GM23248 (cell line): ENCODE data around the gene ID1. TPM values are rescaled to one million over a fixed set of nuclear protein-coding genes. Genes with fewer than 3 reads are reported as not detected.
A peak's percentile ranks its signal among the peaks of the same experiment; 100 is the strongest.
"Not testable (repeated sequence)": the region's sequence is repeated elsewhere in the genome, so short reads cannot be mapped to it uniquely, and the experiment has no call there.

Experiments
- DNase-seq: peaks from one replicate; pipeline ENCODE4 v3.0.0-alpha.2; 2015
- H2AFZ ChIP-seq: fragments of 200-600 bp; sonication (generic); 2 replicates; pipeline ENCODE4 v1.6.1; 2016; ENCODE audit warnings: antibody characterized with exemption
- H3F3A ChIP-seq: fragments of 200-600 bp; sonication (generic); 2 replicates; pipeline ENCODE4 v1.6.1; 2016; ENCODE audit warnings: mild to moderate bottlenecking, antibody characterized with exemption, mixed run types; ENCODE audit not compliant: insufficient read depth
- H3K27ac ChIP-seq: fragments of 200-600 bp; sonication (generic); 2 replicates; pipeline ENCODE4 v1.5.1; 2016; ENCODE audit warnings: mild to moderate bottlenecking
- H3K27me3 ChIP-seq: fragments of 200-600 bp; sonication (generic); replicated peaks from 2 replicates; pipeline ENCODE4 v1.6.1; 2016; ENCODE audit warnings: mild to moderate bottlenecking; ENCODE audit not compliant: insufficient read depth
- H3K36me3 ChIP-seq: fragments of 200-600 bp; sonication (generic); 2 replicates; pipeline ENCODE4 v1.6.1; 2016; ENCODE audit warnings: low read depth, mild to moderate bottlenecking
- H3K4me1 ChIP-seq: fragments of 200-600 bp; sonication (generic); 2 replicates; pipeline ENCODE4 v1.6.1; 2016; ENCODE audit warnings: mild to moderate bottlenecking; ENCODE audit not compliant: insufficient read depth
- H3K4me2 ChIP-seq: fragments of 200-600 bp; sonication (generic); one replicate; pipeline ENCODE4 v1.6.1; 2016; ENCODE audit warnings: mild to moderate bottlenecking; ENCODE audit not compliant: unreplicated experiment
- H3K4me3 ChIP-seq: fragments of 200-600 bp; sonication (generic); 2 replicates; pipeline ENCODE4 v1.5.1; 2016; ENCODE audit warnings: mild to moderate bottlenecking
- H3K79me2 ChIP-seq: fragments of 200-600 bp; sonication (generic); 2 replicates; pipeline ENCODE4 v1.6.1; 2016; ENCODE audit warnings: mild to moderate bottlenecking; ENCODE audit not compliant: insufficient read depth
- H3K9ac ChIP-seq: fragments of 200-600 bp; sonication (generic); 2 replicates; pipeline ENCODE4 v1.6.1; 2016; ENCODE audit warnings: mild to moderate bottlenecking
- H3K9me2 ChIP-seq: fragments of 200-600 bp; sonication (generic); 2 replicates; pipeline ENCODE4 v1.6.1; 2016; ENCODE audit warnings: mixed run types, mild to moderate bottlenecking, moderate library complexity; ENCODE audit not compliant: insufficient read depth
- H3K9me3 ChIP-seq: fragments of 200-600 bp; sonication (generic); one replicate; pipeline ENCODE4 v1.6.1; 2017; ENCODE audit warnings: low read depth
- H4K20me1 ChIP-seq: fragments of 200-600 bp; sonication (generic); 2 replicates; pipeline ENCODE4 v1.6.0; 2016; ENCODE audit not compliant: insufficient read depth
- EZH2 ChIP-seq: fragments of 200-600 bp; sonication (generic); IDR thresholded peaks from 2 replicates; pipeline ENCODE4 v1.6.1; 2018; ENCODE audit warnings: antibody characterized with exemption, mild to moderate bottlenecking; ENCODE audit not compliant: insufficient read depth, poor library complexity, severe bottlenecking
- EZH2phosphoT487 ChIP-seq: fragments of 200-600 bp; sonication (generic); IDR thresholded peaks from 2 replicates; pipeline ENCODE4 v1.6.1; 2018; ENCODE audit warnings: antibody characterized with exemption, moderate library complexity, mild to moderate bottlenecking, low read depth; ENCODE audit not compliant: insufficient read depth
- WGBS, 2 experiments: methylation state at CpG; one replicate each; pipeline ENCODE4 v1.1.6; 2015 to 2017; ENCODE audit warnings: low lambda C conversion rate in 2 of 2, low coverage in 1 of 2; ENCODE audit errors: missing lambda C conversion rate in 2 of 2; 5-methylcytosine and 5-hydroxymethylcytosine counted together
- in situ Hi-C: fragments of 300-500 bp; cut with MboI; formaldehyde crosslinking; loops from 2 replicates; pipeline ENCODE4 v1.15.0; 2020
- polyA plus RNA-seq: library from polyadenylated mRNA; unstranded; fragments of >200 nt; fragmentation: Nextera tagmentation; extraction: Ambion mirVana; gene quantifications from 2 replicates; pipeline ENCODE4 v1.2.1, GENCODE V29; 2016
- total RNA-seq: library from RNA; depleted of rRNA; stranded (reverse); fragments of >200 nt; shearing (Covaris generic); gene quantifications from 2 replicates; pipeline ENCODE4 v1.2.3, GENCODE V29; 2014

The ID1 gene
- total and polyA plus RNA-seq, 2 experiments from 2014 or later: 248 to 780 TPM

GRCh38 chr20:31572042-31572700 lies 32.9 kb upstream of the ID1 start:
- WGBS, 2 experiments: 41 to 43% methylated on average over 17 of the region's 17 CpGs
- no peak for TF ChIP-seq EZH2phosphoT487
- no peak for TF ChIP-seq EZH2
- Histone ChIP-seq H3K27me3 (no peaks in the 10 kb centered on the region), H3K9me2 (no peaks in the 10 kb centered on the region), H3K9ac (peak overlapping the region; percentile 93), H2AFZ (no peak overlapping the region), H3K4me1 (peaks cover 56% of the 10 kb centered on the region), H3K36me3 (no peaks in the 10 kb centered on the region), H4K20me1 (no peaks in the 10 kb centered on the region), H3F3A (peaks cover 54% of the 10 kb centered on the region), H3K79me2 (no peaks in the 10 kb centered on the region), H3K4me3 (no peak overlapping the region), H3K4me2 (peak overlapping the region; percentile 6), H3K27ac (peak overlapping the region; percentile 99), H3K9me3 (no peaks in the 10 kb centered on the region)
- in situ Hi-C loops: no loop called here
- no peak for DNase-seq

GRCh38 chr20:31572701-31573554 lies 32.2 kb upstream of the ID1 start:
- no peaks in the 10 kb centered on the region for H3K36me3 ChIP-seq
- H3K9me3 ChIP-seq: no peaks in the 10 kb centered on the region
- peak; percentile 99 for DNase-seq
- no peaks in the 10 kb centered on the region for H3K9me2 ChIP-seq
- H3K9ac ChIP-seq: peak overlapping the region; percentile 93
- H3K4me1 ChIP-seq: peaks cover 56% of the 10 kb centered on the region
- peak overlapping the region; percentile 99 for H3K27ac ChIP-seq
- peaks cover 46% of the 10 kb centered on the region for H3F3A ChIP-seq
- peak overlapping the region; percentile 76 for H3K4me3 ChIP-seq
- no peaks in the 10 kb centered on the region for H3K79me2 ChIP-seq
- no peaks in the 10 kb centered on the region for H4K20me1 ChIP-seq
- in situ Hi-C loops: no loop called here
- H3K27me3 ChIP-seq: no peaks in the 10 kb centered on the region
- WGBS, 2 experiments: 1% methylated on average over 28 to 61 of the region's 63 CpGs
- no peak for TF ChIP-seq EZH2phosphoT487
- no peak for TF ChIP-seq EZH2
- no peak overlapping the region for H2AFZ ChIP-seq
- peak overlapping the region; percentile 88 for H3K4me2 ChIP-seq

DNA sequence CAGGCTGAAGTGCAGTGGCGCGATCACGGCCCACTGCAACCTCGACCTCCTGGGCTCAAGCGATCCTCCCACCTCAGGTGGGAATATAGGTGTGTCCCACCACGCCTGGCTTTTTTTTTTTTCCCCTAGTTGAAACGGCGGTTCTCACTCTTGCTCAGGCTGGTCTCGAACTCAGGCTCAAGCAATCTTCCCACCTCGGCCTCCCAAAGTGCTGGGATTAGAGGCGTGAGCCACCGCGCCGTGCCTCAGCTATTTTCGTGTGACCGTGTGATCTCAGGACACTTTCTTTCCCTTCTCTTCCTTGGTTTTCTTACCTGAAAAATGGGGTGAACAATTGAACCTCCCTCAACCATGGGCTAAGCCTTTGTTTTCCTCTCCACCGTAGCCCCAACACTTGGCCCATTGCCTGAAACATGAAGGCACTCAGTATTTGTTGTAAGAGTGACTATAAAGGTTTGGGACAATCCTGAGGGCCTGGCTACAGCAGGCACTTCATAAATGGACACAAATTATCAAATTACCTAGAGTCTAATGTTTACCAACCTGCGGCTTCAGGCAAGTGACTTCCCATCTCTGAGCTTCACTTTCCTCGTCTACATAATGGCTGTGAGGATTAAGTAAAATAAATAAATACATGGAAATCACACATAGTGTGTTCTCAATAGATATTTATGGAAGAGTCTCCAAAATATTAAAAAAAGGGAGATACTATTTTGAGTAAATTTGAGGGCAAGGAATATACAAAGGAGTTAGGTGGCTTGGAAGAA lies 31.4 kb upstream of the ID1 start:
- DNase-seq: peak; percentile 34
- Histone ChIP-seq H3K9me2 (no peaks in the 10 kb centered on the region), H3K4me1 (peaks cover 50% of the 10 kb centered on the region), H3K36me3 (no peaks in the 10 kb centered on the region), H3K79me2 (no peaks in the 10 kb centered on the region), H4K20me1 (no peaks in the 10 kb centered on the region), H3K9me3 (no peaks in the 10 kb centered on the region), H3K9ac (peak overlapping the region; percentile 93), H3K4me2 (peak overlapping the region; percentile 88), H3K27ac (peak overlapping the region; percentile 99), H3F3A (peaks cover 38% of the 10 kb centered on the region), H3K4me3 (peak overlapping the region; percentile 76), H2AFZ (no peak overlapping the region), H3K27me3 (no peaks in the 10 kb centered on the region)
- TF ChIP-seq EZH2 (no peak), EZH2phosphoT487 (no peak)
- in situ Hi-C loops: no loop called here
- WGBS, 2 experiments: 29% methylated on average over 19 of the region's 19 CpGs

GRCh38 chr20:31574986-31575385 lies 30.1 kb upstream of the ID1 start:
- WGBS, 2 experiments: 84% methylated on average over 10 of the region's 10 CpGs
- H3K9me3 ChIP-seq, in situ Hi-C loops: not testable (repeated sequence)

More at GRCh38 chr20:31574986-31575385, 30.1 kb upstream of the ID1 start:
- not testable (repeated sequence) for H3K9ac ChIP-seq, H3K36me3 ChIP-seq, H3K27me3 ChIP-seq, H3K4me3 ChIP-seq, H3K27ac ChIP-seq, H3K4me2 ChIP-seq, H4K20me1 ChIP-seq, H2AFZ ChIP-seq, H3K79me2 ChIP-seq, H3K9me2 ChIP-seq, DNase-seq
- Histone ChIP-seq H3F3A (peaks cover 33% of the 10 kb centered on the region), H3K4me1 (peaks cover 38% of the 10 kb centered on the region)
